ENCODE measurements around the gene BCL7C. TPM values are rescaled to one million over a fixed set of nuclear protein-coding genes. Genes with fewer than 3 reads are reported as not detected.
A peak's percentile ranks its signal among the peaks of the same experiment; 100 is the strongest.

BCL7C gene
- total RNA-seq, 1 donor from 2014 or later, result 46.3 TPM

DNA sequence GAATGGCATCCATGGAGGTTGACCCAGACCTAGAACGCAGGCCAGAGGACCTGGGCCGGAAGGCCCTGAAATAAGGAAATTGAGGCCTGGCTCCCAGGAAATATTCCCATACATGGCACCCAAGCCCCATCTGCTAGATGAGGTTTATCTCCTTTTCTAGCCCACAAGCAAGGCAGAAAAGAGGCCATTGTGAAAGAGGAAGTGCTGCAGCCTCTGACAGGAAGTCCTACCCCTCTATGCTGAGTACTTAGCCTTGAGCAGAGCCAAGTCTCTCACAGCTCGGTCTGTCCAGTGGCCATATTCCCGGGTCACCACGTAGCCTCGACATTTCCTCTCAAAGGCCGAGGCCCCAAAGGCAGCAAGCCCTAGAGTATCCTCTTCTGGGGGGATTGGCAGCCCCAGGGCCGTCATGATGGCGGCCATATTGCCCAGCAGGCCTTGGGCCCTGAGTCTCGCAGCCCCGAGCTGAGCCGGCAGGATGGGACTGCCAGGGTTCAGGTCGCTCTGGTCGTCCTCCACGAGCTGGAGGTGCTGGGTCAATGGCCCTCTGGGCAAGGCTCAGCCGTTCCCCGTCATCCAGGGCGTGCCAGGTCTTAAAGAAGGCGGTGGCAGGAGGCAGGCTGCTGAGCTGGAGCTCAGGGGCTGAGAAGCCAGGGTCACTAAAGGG, 10.4 kb upstream of the BCL7C start:
- no peak for DNase-seq (ENCODE audit: low read depth)
- no peak overlapping the region for H3K4me3 ChIP-seq (ENCODE audit: low read depth, low read length)
- TF ChIP-seq CTCF (IDR thresholded peaks at IDR 0.05; ENCODE audit: insufficient read depth, low read length, poor library complexity, severe bottlenecking), result no peak
- no peaks in the 10 kb centered on the region for H3K27me3 ChIP-seq (ENCODE audit: control insufficient read depth, insufficient read depth, low read length)
- no peaks in the 10 kb centered on the region for H3K36me3 ChIP-seq (ENCODE audit: control insufficient read depth, insufficient read depth, low read length)

GRCh38 chr16:30903596-30903995, 9.7 kb upstream of the BCL7C start:
- H3K36me3 ChIP-seq (ENCODE audit: control insufficient read depth, insufficient read depth, low read length), result no peaks in the 10 kb centered on the region
- no peak for DNase-seq (ENCODE audit: low read depth)
- no peak overlapping the region for H3K4me3 ChIP-seq (ENCODE audit: low read depth, low read length)
- no peaks in the 10 kb centered on the region for H3K27me3 ChIP-seq (ENCODE audit: control insufficient read depth, insufficient read depth, low read length)
- no peak for TF ChIP-seq CTCF (IDR thresholded peaks at IDR 0.05; ENCODE audit: insufficient read depth, low read length, poor library complexity, severe bottlenecking)

- Histone ChIP-seq H3K27me3 (ENCODE audit: control insufficient read depth, insufficient read depth, low read length) (no peaks in the 10 kb centered on the region), H3K4me3 (ENCODE audit: low read depth, low read length) (no peak overlapping the region), H3K36me3 (ENCODE audit: control insufficient read depth, insufficient read depth, low read length) (no peaks in the 10 kb centered on the region)
- no peak for TF ChIP-seq CTCF (IDR thresholded peaks at IDR 0.05; ENCODE audit: insufficient read depth, low read length, poor library complexity, severe bottlenecking)
- DNase-seq (ENCODE audit: low read depth), result no peak
Measured at GRCh38 chr16:30903002-30903401, 9.1 kb upstream of the BCL7C start.

- H3K27me3 ChIP-seq (ENCODE audit: control insufficient read depth, insufficient read depth, low read length), result no peaks in the 10 kb centered on the region
- no peak for TF ChIP-seq CTCF (IDR thresholded peaks at IDR 0.05; ENCODE audit: insufficient read depth, low read length, poor library complexity, severe bottlenecking)
- H3K36me3 ChIP-seq (ENCODE audit: control insufficient read depth, insufficient read depth, low read length), result no peaks in the 10 kb centered on the region
- DNase-seq (ENCODE audit: low read depth), result no peak
- peak overlapping the region; percentile 47 for H3K4me3 ChIP-seq (ENCODE audit: low read depth, low read length)
Measured at GRCh38 chr16:30902029-30902972, 8.4 kb upstream of the BCL7C start.

DNA sequence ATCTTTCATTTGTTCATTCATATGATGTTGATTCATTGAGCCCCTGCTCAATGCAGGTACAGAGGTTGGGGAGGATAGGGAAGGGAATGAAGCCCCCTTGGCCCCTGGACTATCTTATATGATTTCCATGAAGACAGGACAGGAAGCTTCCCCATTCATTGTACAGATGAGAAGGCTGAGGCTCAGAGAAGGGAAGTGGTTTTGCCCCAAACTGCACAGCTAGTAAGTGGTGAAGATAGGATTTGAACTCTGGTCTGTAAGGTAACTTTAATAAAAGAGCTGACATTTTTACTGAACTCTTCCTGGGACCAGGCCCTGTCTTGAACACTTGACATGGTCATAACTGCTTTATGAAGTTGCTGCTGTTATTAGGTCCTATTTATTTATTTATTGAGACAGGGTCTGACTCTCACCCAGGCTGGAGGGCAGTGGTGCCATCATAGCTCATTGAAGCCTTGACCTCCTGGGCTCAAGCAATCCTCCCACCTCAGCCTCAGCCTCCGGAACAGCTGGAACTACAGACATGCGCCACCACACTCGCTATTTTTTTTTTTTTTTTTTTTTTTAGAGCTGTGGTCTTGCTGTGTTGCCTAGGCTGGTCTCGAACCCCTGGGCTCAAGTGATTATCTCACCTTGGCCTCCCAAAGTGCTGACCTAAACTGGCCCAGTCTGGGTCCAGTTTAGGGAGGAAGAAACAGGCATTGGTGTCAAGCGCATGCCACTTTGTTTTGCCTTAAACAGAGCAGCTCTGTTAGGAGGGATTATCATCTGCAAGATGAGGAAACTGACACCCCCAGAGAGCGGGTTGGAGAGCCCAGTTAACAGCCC, 7.5 kb upstream of the BCL7C start:
- DNase-seq (ENCODE audit: low read depth), result no peak
- H3K27me3 ChIP-seq (ENCODE audit: control insufficient read depth, insufficient read depth, low read length), result no peaks in the 10 kb centered on the region
- H3K36me3 ChIP-seq (ENCODE audit: control insufficient read depth, insufficient read depth, low read length), result no peaks in the 10 kb centered on the region
- H3K4me3 ChIP-seq (ENCODE audit: low read depth, low read length), result peak overlapping the region; percentile 47
- TF ChIP-seq CTCF (IDR thresholded peaks at IDR 0.05; ENCODE audit: insufficient read depth, low read length, poor library complexity, severe bottlenecking), result no peak

Data from kidney epithelial cell (primary cell).